Measurements from ENCODE around the gene CSPG5. TPM values are rescaled to one million over a fixed set of nuclear protein-coding genes. Genes with fewer than 3 reads are reported as not detected.

Gene CSPG5
- total RNA-seq, 4 donors from 2014 or later, result 0.54 to 1.8 (median 0.68) TPM

GRCh38 chr3:47513125-47513929, 65.3 kb downstream of the CSPG5 start, which contains the start of gene ELP6:
ELP6 (minus strand) TSS chr3:47513712; CDS start chr3:47513590, 122 bp downstream.
- intact Hi-C loops (cut with DNase I), result no loop called here
- peak; percentile 97 for DNase-seq
- whole genome bisulfite sequencing, 2 donors, result 0 to 1% methylated on average over 21 to 27 of the region's 71 CpGs

GRCh38 chr3:47512416-47513124, 66.1 kb downstream of the CSPG5 start:
- TF ChIP-seq CTCF (IDR thresholded peaks at IDR 0.05), result no peak
- no peak for TF ChIP-seq POLR2A (IDR thresholded peaks at IDR 0.05)
- intact Hi-C loops (cut with DNase I), result no loop called here
- Histone ChIP-seq H3K27ac (peak overlapping the region; percentile 87 to 97 (median 95)), H3K9me3 (no peaks in the 10 kb centered on the region), H3K27me3 (no peaks in the 10 kb centered on the region), H3K4me1 (peaks cover 0 to 8% of the 10 kb centered on the region in 2 donors), H3K36me3 (peaks cover 0 to 11% of the 10 kb centered on the region in 2 donors), H3K4me3 (replicated peaks in 1 of 3) (peak overlapping the region; percentile 38 to 59 (median 40))
- DNase-seq, result peak; percentile 12 to 28
- 17 to 20% methylated on average over 36 of the region's 36 CpGs for WGBS, 2 donors

More at GRCh38 chr3:47513125-47513929, 65.3 kb downstream of the CSPG5 start, which contains the start of gene ELP6:
- Histone ChIP-seq H3K36me3 (peaks cover 0 to 11% of the 10 kb centered on the region in 2 donors), H3K9me3 (no peaks in the 10 kb centered on the region), H3K27me3 (no peaks in the 10 kb centered on the region), H3K4me3 (replicated peaks in 1 of 3) (peak within 1 kb of the TSS; percentile 38 to 59 (median 40)), H3K27ac (peak within 1 kb of the TSS; percentile 87 to 97 (median 95)), H3K4me1 (peaks cover 0 to 8% of the 10 kb centered on the region in 2 donors)
- TF ChIP-seq POLR2A (IDR thresholded peaks at IDR 0.05) (peak in 1 of 2 donors; percentile 82), CTCF (IDR thresholded peaks at IDR 0.05) (peak in 4 of 6 experiments; percentile 44 to 63 (median 51))

Small RNA genes within 50 kb of the gene (small RNA-seq; reads per million reads assigned to genes)
- not detected for gene RN7SL870P

Other genes starting within 250 kb of the CSPG5 start
- 10 to 100 TPM; 20.2 to 40.1 (median 32.1) TPM for gene PTPN23, start 197.8 kb downstream of the CSPG5 start, total RNA-seq
- 100 to 1,000 TPM in 1 of 4 donors, 10 to 100 TPM in 3; 56.8 to 102 (median 88.8) TPM for gene SCAP, start 102.9 kb downstream of the CSPG5 start, total RNA-seq
- 10 to 100 TPM; 25.3 to 42.7 (median 35.5) TPM for gene ELP6, start 65.2 kb downstream of the CSPG5 start, total RNA-seq
- gene SMARCC1, start 203.0 kb upstream of the CSPG5 start, total RNA-seq, result 10 to 100 TPM; 38.0 to 49.2 (median 45.4) TPM
- gene DHX30, start 224.3 kb upstream of the CSPG5 start, total RNA-seq, result 10 to 100 TPM; 51.3 to 80.3 (median 72.8) TPM